ENCODE results near the gene TSPEAR.
A peak's percentile ranks its signal among the peaks of the same experiment; 100 is the strongest.

TSPEAR gene

DNA sequence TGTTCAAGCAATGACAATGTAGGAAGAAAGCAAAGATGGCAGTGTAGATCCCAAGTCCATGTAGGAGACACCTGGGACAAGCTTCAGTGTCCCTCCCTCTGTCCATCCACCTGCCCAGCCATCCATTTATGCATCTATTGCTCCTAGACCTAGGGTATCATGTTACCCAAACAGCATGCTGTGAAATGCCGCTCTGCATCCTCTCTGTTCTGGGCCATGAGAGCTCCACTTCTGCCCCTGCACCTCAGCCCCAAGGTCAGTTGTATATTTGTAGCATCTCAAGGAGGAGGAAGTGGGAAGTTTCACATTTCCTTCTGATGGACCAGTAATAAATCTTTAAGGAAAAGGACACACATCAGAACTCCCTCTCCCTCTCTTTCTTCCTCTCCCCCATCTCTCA, 27.9 kb upstream of the TSPEAR start:
- DNase-seq: no peak

DNA sequence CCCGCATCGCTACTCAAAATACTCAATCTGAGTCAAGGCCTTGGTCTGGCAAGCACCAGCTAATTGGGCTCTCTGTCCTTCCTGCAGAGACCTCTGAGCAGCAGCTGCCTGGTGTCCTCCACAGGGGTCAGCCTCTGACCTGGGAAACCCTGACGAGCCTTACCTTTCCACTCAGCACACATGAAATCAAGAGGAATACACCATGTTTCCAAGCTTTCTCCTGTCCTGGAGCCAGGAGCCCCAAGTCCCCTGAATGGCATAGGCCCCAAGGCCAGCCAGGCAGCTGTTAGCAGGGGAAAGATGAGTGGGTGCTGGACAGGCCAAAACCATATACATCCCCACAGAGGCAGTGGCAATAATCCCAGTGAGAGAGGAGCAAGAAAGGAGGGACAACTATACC, 27.2 kb upstream of the TSPEAR start:
- no peak for DNase-seq

DNA sequence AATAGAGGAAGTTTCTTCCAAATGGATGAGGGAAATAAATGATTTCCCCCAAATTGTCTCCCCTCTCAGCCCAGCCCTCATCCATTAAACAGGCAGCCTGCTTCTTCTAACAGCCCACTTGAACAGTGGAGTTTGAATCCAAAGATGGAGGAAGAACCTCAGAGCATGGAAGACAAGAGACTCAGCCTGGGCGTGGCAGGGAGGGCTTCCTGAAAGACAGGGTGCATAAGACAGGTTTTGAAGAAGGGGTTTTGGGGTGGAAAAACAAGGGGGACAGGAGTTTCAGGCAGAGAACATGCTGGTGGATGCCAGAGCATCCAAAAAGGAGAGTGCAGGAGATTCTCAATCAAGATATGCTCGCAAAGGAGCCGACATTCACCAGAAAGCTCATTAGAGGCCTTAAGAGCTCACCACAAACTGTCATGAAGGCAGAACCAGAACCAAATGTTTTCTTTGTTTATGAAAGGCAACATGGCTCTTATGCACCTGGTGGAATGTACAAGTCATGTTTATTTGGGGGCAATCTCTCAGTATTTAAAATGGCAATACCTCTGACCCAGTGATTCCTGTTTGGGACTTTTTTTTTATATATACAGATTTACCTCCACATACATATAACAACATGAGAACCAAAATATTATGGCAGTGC, 26.5 kb upstream of the TSPEAR start:
- DNase-seq: no peak

DNA sequence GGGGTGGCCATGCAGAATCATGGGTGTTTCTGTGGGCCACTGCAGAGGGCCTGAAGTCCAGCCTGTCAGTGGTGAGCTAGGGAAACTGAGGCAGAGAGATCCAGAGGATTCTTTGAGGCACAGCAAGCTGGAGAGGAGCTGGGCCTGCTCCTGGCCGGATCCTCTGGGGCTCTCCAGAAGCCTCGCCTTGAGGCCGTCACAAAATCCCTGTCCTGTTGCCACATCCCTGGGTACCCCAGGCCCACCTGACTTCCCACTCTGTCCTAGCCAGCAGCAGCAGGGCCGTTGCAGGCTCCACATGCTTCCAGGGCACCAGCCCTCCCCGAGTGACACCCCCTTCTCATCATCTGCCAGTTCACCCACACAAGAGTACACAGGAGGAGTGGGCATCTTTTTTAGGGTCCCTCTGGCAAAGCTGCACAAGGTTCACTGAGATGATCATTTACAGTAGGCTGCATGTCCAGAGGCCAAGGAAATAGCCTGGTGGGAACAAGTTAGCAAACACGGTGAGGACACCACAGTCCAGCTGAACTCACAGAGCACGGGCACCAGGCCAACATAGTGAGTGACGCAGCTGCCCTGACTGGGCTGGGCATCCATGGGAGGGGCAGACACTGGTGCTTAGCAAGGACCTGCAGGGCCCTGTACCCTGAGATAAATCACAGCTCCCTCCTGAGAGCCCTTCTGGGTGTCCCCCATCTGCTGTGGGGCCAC, 25.1 kb upstream of the TSPEAR start:
- peak; percentile 93 for DNase-seq

DNA sequence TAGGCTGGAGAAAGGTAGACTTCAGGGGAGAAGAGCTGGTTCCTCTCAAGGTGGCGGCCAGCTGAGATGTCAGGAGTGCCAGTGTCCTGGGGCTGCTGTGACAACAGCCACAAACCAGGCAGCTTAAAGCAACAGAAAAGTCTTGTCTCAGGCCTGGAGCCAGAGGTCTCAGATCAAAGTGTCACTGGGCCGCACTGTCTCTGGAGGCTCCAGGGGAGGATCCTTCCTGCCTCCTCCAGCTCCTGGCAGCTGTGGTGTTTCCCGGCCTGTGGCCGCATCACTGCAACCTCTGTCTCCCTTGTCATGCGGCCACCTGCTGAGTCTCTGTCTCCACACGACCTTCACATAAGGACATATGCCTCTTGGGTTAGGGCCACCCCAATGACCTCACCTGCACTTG, 24.4 kb upstream of the TSPEAR start:
- DNase-seq: no peak

DNA sequence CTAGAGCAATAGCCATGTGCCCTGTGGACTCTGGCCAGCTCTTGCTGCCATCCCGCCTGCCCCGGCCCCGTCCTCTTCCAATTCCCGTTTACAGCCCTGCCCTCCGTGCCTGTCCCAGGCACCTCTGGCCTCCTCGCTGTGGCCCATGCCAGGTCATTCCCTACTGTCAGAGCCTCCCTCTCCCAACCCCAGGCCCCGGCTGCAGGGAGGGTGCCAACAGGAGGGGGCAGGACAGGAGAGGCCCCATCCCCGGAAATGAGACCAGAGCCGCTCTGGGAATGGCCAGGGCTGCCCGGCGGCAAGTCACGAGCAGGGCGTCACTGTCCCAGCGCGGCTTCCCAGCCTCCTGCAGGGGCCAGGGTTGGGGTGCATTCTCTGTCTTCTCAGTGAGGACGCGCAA, 23.5 kb upstream of the TSPEAR start:
- DNase-seq: no peak

DNA sequence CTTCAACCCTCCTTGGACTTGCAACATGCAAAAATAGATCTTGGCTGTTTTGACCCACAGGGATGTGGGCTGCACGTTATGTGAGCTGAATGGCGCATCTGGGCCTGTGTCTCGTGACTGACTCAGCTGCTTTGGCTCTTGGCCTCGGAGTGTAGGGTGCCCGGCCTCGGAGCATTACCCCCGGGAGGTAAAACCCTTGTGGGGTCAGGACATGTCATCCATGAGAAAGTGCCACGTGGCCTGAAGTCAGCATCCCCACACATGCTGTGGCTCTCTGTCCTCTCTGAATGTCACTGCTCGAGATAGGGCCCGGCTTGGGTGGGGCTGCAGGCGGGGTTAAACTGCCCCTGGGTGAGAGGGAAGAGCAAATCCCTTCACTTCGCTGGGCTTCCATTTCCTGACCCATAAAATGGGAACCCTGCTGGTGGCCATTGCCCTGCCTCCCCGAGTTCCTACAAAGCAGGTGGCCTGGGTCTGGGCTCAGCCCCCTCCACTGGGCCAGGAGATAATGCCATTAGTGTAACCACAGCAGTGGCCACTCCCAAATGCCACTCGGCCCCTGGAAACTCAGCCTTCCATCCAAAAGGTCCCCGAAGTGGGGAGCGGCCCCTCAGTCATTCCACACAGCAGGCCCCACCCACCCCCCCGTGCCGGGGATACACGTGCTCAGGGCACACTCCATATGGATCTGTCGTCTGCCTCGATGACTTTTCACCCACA, 22.8 kb upstream of the TSPEAR start:
- DNase-seq: no peak

DNA sequence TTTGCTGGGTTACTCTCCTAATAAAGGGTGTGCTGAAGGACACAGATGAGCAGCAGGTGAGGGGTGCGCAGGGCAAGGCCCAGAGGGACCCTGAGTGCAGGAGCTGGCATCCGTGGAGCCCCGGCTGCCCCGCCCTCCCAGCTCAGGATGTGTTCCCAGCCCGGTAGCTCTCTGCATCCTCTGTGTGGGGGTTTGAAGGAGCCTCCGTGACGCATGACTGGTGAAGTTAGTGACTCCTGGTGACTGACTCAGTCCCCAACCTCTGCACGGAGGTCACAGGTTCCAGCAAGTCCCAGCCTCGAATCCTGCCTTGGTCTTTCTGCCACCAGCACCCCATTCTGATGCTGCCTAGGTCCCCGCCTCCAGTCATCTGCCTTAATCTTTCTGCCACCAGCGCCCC, 21.6 kb upstream of the TSPEAR start:
- no peak for DNase-seq

DNA sequence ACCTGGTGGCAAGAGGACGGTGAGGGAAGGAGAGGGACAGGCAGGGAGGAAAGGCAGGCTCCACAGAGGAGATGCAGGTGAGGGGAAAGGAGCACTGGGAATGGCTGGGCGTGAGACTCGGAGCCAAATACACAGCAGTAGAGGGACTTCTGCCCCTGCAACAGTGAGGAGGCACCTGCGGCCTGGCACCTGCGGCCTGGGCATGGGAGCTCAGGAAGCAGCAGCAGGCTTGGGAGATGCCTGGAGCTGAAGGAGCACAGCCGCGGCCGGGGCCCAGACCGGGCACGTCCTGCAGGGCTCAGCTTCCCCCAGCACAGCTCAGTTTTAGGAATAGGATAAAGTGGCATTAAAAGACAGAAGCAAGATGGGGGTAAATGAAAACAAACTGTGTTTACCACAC, 20.9 kb upstream of the TSPEAR start:
- DNase-seq: no peak

DNA sequence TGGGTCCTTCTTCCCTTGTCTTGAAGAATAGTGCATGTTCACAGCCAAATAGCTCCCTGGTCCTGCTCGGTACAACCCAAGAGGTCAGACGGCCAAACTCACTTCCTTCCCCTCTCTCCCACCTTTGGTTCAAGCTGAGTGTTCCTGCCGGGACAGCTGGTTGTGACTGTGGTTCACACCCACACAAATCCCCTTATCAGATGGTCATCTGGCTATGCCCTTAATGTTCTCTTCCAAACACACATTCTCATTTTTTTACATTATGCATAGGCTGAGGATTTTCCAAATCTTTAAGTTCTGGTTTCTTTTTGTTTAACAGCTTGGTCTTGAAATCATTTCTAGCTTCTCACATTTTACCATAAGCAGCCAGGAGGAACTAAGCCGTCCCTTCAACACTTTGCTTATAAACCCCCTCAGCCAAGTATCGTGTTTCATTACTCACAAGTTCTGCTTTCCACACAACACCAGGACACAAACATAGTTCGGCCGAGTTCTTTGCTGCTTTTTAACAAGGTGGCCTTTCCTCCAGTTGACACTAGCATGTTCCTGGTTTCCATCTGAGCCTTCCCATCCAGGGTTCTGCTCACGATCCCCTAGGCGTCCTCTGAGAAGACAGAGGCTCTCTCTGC, 19.7 kb upstream of the TSPEAR start:
- DNase-seq: no peak

DNA sequence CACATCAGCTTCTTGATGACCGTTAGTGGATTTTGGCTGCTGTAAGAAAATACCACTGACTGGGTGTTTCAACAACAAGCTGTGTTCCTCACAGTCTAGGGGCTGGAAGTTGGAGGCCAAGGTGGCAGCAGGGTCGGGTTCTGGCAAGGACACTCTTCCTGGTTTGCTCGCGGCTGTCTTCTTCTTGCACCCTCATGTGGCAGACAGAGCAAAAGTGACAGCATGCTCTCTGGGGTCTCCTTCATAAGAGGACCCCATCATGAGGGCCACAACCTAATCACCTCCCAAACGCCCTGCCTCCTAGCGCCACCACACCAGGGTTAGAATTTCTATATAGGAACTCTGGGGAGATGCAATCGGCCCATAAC, 18.6 kb upstream of the TSPEAR start:
- no peak for DNase-seq

DNA sequence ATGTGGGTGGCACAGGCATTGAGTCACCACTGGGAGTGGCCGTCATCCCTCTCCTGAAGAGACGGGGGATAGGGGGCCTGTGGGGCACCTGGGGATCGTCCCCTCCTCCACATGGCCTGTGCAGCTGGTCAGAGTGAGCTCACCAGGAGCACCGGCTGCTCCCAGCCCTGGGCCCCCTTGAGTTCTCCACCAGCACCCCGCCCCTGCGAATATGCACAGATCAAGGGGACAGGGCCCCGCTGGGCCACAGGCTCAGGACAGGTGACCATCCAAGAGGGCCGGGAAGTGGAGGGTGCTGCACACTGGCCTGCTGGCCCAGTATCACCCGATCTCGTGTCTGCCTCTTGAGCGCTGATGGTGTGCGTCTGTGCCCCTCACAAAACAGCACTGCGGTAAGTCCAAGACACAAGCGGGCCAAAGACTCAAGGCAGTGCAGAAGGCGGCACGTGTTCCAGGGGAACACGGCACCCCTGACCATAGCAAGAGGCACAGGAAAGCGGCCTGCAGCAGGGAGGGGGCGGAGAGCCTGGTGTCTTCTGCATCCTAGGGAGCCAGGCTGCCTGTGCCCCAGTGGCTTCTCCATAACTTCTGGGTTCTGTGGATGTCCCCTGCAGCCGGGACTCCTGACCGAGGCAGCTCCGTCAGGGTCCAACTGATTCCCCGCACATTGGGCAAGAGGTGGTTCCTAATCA, 18.1 kb upstream of the TSPEAR start:
- no peak for DNase-seq

DNA sequence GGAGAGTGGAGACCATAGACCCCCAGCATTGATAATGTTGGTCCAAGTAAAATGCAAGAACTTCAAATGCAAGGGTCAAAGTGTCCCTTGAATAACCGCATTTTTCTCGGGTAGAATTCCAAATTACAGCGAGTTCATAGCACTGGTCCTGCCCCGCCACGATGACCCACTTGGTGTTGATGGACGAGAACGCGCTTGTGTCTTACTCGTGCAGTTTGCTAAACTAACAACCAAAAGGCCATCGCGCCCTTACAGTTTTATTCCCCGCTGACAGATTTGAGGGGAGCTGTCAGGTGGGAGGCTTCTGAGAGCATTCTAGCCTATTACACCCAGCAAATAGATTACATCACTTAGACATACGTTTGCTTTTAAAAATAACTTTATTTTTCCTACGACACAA, 17.3 kb upstream of the TSPEAR start:
- DNase-seq: no peak

DNA sequence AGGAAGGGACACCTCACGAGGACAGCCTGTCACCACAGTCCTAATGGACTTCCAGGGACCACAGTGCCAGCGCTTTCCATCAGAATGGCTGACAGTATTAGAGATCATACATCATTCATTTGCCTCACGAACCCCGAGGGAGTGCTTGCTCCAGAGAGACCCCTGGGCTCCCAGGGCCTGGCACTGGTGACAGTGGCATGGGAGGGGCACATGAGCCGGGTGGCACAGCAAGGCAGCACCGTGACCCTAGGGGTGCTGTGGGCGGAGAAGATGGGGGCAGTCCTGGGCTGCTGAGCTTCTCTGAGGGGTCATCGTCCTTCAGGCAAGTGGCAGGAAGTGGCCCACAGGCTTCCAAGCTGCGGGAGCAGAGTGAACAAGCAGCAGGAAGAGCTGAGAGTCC, 16.4 kb upstream of the TSPEAR start:
- DNase-seq: no peak

DNA sequence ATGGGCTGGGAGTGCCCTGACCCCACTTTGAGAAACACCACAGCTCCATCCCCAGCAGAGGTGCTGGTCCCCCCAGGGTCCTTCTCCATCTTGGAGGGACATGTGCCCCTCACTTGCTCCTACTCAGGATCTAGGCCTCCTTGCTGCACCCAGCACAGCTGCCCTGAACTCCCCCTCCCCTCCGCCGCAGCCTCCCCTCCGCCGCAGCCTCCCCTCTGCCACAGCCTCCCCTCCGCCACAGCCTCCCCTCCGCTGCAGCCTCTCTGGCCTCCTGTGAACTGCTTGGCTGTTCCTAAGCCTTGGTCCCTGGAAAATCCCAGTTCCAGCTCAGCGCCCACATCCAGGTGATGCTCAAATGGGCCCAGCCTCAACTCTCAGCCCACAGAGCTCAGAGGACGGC, 15.9 kb upstream of the TSPEAR start:
- no peak for DNase-seq

DNA sequence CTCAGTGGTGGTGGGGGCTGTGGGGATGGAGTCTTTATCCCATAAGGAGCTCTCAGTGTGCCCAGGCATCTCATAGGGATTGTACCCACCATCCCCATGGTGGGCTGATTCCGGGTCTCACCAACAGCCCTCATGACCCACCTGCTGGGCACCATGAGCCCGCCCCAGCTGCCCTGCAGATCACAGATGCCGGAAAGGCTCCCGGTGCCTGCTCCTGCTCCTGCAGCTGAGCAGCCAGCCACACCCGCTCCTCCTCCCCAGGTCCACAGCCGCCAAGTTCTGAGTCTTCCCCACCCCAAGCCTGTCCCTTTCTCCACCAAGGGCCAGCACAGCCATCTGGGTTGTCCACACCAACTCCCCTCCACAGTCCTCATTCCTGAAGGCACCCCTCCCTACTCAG, 15.5 kb upstream of the TSPEAR start:
- no peak for DNase-seq

DNA sequence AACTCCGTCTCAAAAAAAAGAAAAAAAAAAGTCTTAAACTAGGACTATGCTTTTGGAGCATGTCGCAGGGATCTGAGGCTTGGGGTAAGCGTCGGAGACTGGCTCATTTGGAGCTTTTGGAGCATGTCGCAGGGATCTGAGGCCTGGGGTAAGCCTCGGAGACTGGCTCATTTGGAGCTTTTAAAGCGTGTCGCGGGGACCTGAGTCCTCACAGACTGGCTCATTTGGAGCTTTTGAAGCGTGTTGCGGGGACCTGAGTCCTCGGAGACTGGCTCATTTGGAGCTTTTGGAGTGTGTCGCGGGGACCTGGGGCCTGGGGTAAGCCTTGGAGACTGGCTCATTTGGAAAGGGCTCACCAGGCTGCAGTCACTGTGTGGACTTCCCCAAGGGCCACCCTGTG, 13.6 kb upstream of the TSPEAR start:
- DNase-seq: no peak

DNA sequence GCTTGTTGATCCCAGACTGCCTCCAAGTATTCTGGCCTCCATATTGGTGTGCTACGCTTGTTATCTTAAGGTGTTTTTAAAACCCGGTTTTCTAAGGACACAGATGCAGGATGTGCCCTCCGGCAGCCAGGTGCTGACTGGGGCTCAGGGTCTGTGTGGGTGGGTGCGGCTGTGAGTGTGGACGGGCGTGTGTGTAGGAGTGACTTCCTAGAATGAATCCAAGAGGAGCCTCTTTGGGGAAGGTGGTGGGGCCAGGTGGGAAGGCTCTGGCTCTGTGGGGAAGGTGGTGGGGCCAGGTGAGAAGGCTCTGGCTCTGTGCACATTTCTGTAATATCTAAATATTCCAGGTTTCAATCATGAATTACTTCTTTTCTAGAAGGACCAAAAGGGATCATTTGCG, 12.8 kb upstream of the TSPEAR start:
- DNase-seq: no peak

DNA sequence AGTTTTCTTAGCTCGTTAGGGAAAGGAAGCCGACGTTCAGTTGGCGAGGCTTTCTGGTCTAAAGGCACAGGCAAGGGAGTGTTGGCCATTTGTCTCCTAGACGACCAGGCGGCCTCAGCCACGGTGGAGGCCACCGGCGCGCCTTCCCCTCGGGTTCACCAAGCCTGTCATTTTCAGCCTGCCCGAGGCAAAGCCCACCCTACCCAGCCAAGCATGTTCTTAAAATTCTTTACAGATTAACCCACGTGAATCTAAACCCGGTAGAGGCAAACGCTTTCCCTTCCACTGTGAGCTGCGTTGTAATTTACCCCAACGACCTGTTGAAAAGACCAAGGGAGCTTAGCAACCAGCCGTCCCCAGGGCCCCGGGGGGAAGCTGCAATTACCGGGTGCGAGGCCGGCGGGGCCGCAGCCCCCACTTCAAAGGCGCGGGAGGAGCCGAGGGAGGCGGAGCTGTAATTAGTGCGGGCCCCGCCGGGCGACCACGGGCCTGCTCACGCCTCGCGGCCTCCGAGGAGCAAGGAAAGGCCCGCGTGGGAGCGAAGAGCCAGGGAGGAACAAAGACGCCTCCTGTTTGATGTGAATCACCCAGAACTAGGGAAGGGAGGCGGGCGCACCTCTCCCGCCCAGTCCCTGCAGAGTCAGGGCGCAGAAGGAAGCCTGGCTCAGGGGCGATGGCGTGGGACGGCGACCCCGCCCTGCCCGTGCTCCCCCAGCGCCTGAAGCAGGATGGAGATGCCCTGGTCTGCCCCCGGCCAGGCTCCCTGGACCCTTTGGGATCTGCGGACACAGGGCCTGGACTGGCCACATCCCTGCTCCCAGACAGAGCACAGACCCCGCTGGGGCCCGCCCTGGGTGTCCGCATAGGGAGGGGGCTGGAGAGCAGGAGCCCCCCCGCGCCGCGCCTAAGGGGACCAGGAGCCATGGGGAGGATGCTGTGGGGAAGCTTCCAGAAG, 12.1 kb upstream of the TSPEAR start:
- DNase-seq: no peak

DNA sequence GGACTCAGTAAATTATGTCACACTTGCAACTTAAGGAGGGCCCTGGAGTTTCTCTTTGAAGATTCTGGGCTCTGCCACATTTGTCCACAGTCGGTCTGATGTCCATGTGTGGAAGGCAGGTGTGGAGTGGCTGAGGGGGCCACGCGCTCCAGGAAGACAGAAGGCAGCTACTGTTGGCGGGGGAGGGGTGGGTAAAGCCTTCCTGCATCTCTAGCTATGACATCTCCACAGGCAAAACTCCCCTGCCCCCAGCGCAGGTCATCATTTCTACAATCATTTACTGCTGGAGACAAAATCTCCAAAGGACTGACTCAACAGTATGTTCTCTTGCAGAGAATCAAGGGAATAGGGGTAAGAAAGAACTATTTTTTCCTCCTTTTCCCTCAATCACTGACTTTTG, 11.4 kb upstream of the TSPEAR start:
- no peak for DNase-seq

DNA sequence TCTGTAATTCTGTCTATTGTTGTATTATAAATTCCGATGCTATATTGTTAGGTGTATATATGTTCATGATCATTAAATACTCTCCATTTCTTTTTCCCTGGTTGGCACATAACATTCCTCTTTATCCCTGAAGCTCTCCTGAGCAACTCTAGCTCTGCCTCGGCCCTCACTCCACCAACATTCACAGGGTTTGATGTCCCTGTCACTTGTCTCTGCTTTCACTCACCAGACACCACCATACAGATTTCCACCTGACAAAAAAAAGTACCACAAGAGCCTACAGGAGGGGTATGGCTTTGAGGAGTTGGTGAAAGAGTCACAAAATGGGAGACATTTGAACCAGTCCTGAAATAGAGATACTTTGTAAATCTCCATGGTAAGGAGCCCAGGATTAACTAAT, 8.8 kb upstream of the TSPEAR start:
- no peak for DNase-seq

DNA sequence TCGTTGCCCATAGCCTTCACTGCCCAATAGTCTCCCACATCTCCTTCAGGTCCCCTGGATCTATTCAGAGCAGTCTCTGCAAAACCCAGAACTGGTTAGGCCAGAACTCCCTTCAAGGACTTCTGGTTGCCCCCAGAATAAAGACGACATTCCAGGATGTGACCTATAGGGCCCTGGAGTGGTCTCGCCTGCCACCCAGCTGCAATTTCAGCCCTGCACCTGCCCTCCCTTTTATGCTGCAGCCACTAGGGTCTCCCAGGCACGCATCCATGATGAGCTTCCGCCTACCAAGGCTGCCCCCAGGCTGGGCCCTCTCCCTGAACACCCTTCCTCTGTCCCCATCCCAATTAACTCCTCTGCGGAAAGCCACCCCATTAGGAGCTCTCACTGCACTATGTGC, 7.2 kb upstream of the TSPEAR start:
- DNase-seq: no peak
